Stimulated activated CD4-positive, alpha-beta T cell treated with anti-CD3 and anti-CD28 coated beads, Interleukin-2, amount 100 ng/mL, for 24 hours (primary cell): ENCODE data around the gene JSRP1.

Source experiments
- DNase-seq, 2 donors: peaks; one replicate each; pipeline ENCODE4 v3.0.0-alpha.2; 2020

The JSRP1 gene

DNA sequence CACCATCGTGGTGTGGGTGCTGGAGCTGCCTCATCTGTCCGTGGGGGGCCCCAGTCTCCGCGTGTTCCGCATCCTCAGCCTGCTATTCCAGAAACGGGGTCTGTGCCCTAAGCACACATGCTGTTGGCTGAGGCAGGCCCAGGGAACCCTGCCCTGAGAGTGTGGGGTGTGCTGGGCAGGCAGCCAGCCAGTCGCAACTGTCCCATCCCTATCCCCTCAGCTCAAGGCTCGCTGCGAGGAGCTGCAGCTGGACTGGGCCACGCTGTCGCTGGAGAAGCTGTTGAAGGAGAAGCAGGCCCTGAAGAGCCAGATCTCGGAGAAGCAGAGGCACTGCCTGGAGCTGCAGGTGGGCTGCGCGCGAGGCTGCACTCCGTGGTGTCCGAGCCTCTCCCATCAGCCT is 42.0 kb downstream of the JSRP1 start:
- DNase-seq, result no peak

DNA sequence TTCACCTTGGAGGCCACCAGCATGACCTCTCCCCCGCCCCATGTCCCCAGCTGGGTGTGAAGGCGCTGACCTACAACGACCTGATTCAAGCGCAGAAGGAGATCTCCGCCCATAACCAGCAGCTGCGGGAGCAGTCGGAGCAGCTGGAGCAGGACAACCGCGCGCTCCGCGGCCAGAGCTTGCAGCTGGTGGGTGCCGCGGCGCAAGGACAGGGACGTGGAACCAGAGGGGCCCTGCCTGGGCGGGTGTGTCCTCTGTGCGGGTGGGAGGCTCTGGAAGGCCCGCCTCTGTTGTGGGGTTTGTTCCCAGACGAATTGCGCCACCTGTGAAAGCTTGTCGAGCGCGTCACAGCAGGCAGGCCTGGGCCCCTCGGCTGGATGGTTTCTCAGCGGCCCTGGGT is 42.4 kb downstream of the JSRP1 start:
- no peak for DNase-seq

GRCh38 chr19:2212861-2213711 is 43.1 kb downstream of the JSRP1 start:
- no peak for DNase-seq

DNA sequence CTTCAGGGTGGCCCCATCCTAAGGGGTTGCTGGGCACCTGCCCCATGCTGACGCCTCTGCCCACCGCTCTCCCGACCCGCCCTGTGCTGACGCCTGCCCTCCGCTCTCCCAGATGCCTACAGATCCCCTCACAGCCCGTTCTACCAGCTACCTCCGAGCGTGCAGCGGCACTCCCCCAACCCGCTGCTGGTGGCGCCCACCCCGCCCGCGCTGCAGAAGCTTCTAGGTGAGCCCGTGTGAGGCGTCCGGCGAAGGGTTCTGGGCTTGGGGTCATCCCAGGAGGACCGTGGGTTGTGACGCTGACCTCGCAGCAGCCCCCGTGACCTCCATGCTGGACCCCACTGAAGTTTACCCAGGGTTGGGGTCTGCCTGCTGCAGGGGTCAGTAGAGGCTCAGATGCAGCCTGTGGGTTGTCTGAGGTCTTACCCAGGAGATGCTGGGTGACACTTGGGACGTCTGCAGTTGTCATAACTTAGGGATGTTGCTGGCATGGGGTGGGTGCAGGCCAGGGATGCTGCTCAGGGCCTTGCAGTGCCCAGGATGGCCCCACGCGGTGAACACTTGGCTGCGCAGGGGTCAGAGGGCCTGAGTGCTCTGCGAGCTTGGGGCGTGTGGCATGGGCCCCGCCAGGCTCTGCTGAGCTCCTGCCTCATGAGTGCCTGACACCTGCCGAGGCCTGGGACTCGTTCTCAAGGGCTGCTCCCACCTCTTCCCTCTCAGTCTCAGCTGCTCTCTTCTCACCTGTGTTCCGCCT is 45.1 kb downstream of the JSRP1 start:
- no peak for DNase-seq

DNA sequence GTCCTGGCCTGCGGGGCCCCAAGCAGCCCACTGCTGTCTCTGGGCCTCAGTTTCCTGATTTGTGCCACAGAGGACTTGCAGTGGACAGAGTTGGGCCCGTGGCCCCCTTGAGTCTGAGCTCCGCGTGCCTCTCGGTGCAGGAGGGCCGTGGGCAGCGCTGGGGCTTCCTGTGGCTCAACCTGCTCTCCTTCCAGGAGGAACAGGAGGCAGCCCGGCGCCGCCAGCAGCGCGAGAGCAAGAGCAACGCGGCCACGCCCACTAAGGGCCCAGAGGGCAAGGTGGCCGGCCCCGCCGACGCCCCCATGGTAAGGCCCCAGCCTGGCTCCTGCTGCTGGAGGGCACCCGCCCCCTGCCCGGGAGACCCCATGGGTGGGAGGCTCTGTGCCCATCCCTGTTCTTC is 46.0 kb downstream of the JSRP1 start:
- no peak for DNase-seq

DNA sequence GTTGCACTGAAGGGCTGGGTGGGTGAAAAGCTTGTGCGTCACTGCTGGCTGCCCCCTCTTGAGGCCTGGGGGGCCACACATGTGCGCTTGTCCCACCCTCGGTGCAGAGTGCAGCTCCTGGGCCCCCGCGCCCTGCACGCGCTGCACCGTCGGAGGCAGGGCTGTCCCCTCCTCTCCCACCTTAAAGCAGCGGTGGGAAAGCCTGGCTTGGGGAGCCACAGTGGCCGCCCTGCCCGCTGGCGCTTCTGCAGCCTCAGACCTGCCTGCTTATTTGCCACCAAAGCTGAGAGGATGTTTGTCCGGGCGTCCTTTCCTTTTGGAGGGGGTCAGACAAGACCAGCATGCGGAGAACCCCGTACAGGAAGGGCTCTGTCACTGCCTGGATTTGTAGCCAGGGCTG is 46.8 kb downstream of the JSRP1 start:
- DNase-seq, result no peak

GRCh38 chr19:2208975-2209374 is 47.2 kb downstream of the JSRP1 start:
- DNase-seq, result no peak

GRCh38 chr19:2207991-2208860 is 48.0 kb downstream of the JSRP1 start:
- DNase-seq, result no peak

DNA sequence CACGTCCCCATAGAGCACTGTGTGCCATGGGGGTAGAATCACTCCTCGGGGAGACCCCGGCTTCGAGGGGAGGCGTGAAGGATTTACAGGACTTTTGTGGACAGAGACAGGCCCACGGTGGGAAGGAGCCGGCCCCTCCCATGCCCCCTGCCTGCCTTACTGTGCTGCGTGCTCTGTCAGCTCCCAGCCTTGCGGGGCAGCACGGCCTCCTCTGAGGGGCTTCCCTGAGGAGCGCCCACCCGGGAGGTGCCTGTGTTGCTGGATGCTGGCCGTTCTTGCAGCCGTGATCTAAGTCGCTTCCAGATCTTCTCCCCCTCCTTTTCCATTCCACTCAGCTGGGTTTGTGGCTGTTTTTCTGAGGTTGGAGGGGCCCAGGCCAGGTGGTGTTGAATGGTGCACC is 49.2 kb downstream of the JSRP1 start:
- DNase-seq, result no peak

DNA sequence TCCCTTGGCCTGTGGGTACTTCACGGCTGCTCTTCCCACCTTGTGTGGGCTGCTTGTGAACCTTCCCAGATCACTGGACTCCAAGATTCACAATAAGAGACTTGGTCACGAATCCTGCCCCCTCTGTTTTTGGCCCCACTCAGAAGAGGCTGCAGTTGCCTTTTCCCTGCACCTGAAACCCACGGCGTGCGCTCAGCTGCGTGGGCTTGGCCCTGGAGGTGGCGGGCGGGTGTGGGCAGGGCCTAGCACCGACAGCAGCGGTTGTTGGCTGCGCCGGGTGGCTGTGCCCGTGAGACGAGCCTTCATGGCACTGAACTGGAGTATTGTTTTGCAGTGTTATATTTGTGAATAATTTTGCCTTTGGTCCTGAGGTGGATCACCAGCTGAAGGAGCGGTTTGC is 53.9 kb downstream of the JSRP1 start:
- DNase-seq, result no peak
